ENCODE measurements around the gene AFF3. TPM values are rescaled to one million over a fixed set of nuclear protein-coding genes. Genes with fewer than 3 reads are reported as not detected.

AFF3 gene
- total and polyA plus RNA-seq, 2 donors (not counting 3 experiments of a cell fraction or from before 2014, with no cell fraction given): 0.06 to 0.07 TPM

DNA sequence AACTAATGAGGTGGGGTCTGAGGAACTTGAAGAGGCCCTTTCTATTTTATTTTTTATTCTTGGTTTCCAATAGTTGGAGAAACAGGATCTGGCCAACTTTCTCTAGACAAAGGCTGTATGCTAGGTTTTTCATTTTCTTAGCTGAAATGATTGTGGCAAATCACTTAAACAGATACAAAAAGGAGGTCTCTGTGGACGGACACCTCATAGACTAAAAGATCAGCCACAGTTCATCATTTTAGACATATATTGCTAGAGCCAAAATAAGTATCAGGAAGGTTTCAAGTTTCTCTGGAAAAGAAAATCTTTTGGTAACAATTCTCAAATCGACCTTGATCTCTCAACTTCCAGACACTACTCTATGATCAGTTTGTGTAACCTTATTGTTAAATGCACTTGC lies 428.0 kb downstream of the AFF3 start:
- dilution Hi-C loops (cut with MboI; ENCODE audit: extremely low pct_ligation_motif_present, low sequenced_read_pairs): no loop called here
- BruUV-seq (replicated peaks): no TSS peak
- H3K79me2 ChIP-seq (ENCODE audit: control insufficient read depth, insufficient read depth, low read length): no peaks in the 10 kb centered on the region
- no peaks in the 10 kb centered on the region for H3K9me1 ChIP-seq (replicated peaks; ENCODE audit: control insufficient read depth, extremely low read depth, insufficient read depth, low read length)
- H3K27ac ChIP-seq (ENCODE audit: insufficient read depth, low read depth, low read length): no peak overlapping the region
- no peaks in the 10 kb centered on the region for H3K9me3 ChIP-seq (replicated peaks; ENCODE audit: control insufficient read depth, insufficient read depth, low read length)
- intact Hi-C loops (cut with micrococcal nuclease): no loop called here
- CTCF ChIA-PET: interaction anchor here (1.2 kb wide), 1 partner anchor 667 kb away, joined by 3 read pairs; no protein-coding TSS in a partner anchor
- no peaks in the 10 kb centered on the region for H3K27me3 ChIP-seq (ENCODE audit: control insufficient read depth in 2 of 2, insufficient read depth in 2 of 2, low read length in 2 of 2)
- POLR2A ChIA-PET: no interaction called here
- no peak overlapping the region for H3K4me2 ChIP-seq (ENCODE audit: insufficient read depth, low read length)
- no peaks in the 10 kb centered on the region for H4K20me1 ChIP-seq (replicated peaks; ENCODE audit: control insufficient read depth, extremely low read depth, insufficient read depth, low read length)
- H3K4me1 ChIP-seq (ENCODE audit: control insufficient read depth, extremely low read depth, insufficient read depth, low read length): no peaks in the 10 kb centered on the region
- no peak for TF ChIP-seq EZH2 (IDR thresholded peaks at IDR 0.05; ENCODE audit: borderline replicate concordance, low read depth, low read length, severe bottlenecking)
- TF ChIP-seq MYC (IDR thresholded peaks at IDR 0.05; ENCODE audit: low read depth, low read length): no peak
- no peak for TF ChIP-seq MAX (IDR thresholded peaks at IDR 0.05; ENCODE audit: insufficient read depth, insufficient read length)
- no peak for TF ChIP-seq GATA2 (IDR thresholded peaks at IDR 0.05; ENCODE audit: insufficient read depth, insufficient read length, low read depth, low read length)
- no peak for TF ChIP-seq POLR2A (IDR thresholded peaks at IDR 0.05; ENCODE audit: low read depth, low read length)
- H3K36me3 ChIP-seq (ENCODE audit: control insufficient read depth in 2 of 2, extremely low read depth in 1 of 2, insufficient read depth in 2 of 2, low read length in 2 of 2): no peaks in the 10 kb centered on the region
- H3K9ac ChIP-seq (replicated peaks; ENCODE audit: extremely low read depth, insufficient read depth, low read length): no peak overlapping the region
- no peak overlapping the region for H3K4me3 ChIP-seq (replicated peaks in 1 of 3; ENCODE audit: insufficient read depth in 1 of 3, low read depth in 1 of 3, low read length in 3 of 3)
- DNase-seq (ENCODE audit: low read depth, low spot score): no peak
- no peak for FAIRE-seq
- no peak overlapping the region for H2AFZ ChIP-seq (ENCODE audit: low read depth, low read length)

GRCh38 chr2:99711144-99711543 lies 431.2 kb downstream of the AFF3 start:
- H4K20me1 ChIP-seq (replicated peaks; ENCODE audit: control insufficient read depth, extremely low read depth, insufficient read depth, low read length): no peaks in the 10 kb centered on the region
- intact Hi-C loops (cut with micrococcal nuclease): no loop called here
- no peaks in the 10 kb centered on the region for H3K4me1 ChIP-seq (ENCODE audit: control insufficient read depth, extremely low read depth, insufficient read depth, low read length)
- DNase-seq (ENCODE audit: low read depth, low spot score) (no peak), FAIRE-seq (no peak)
- H3K79me2 ChIP-seq (ENCODE audit: control insufficient read depth, insufficient read depth, low read length): no peaks in the 10 kb centered on the region
- no TSS peak for BruUV-seq (replicated peaks)
- H2AFZ ChIP-seq (ENCODE audit: low read depth, low read length): no peak overlapping the region
- no peak overlapping the region for H3K4me2 ChIP-seq (ENCODE audit: insufficient read depth, low read length)
- no peak overlapping the region for H3K27ac ChIP-seq (ENCODE audit: insufficient read depth, low read depth, low read length)
- POLR2A ChIA-PET: no interaction called here
- H3K36me3 ChIP-seq (ENCODE audit: control insufficient read depth in 2 of 2, extremely low read depth in 1 of 2, insufficient read depth in 2 of 2, low read length in 2 of 2): no peaks in the 10 kb centered on the region
- no peak for TF ChIP-seq POLR2AphosphoS5 (IDR thresholded peaks at IDR 0.05; ENCODE audit: insufficient read depth, low read depth, low read length)
- no peak for TF ChIP-seq POLR2A (IDR thresholded peaks at IDR 0.05; ENCODE audit: low read depth, low read length)
- no peak for TF ChIP-seq MAX (IDR thresholded peaks at IDR 0.05; ENCODE audit: insufficient read depth, insufficient read length)
- no peak for TF ChIP-seq FOS (IDR thresholded peaks at IDR 0.05; ENCODE audit: borderline replicate concordance, insufficient read depth, low read length)
- no peak for TF ChIP-seq EZH2 (IDR thresholded peaks at IDR 0.05; ENCODE audit: borderline replicate concordance, low read depth, low read length, severe bottlenecking)
- TF ChIP-seq MYC (IDR thresholded peaks at IDR 0.05; ENCODE audit: low read depth, low read length): no peak
- TF ChIP-seq GATA2 (IDR thresholded peaks at IDR 0.05; ENCODE audit: insufficient read depth, insufficient read length, low read depth, low read length): no peak
- TF ChIP-seq JUN (IDR thresholded peaks at IDR 0.05; ENCODE audit: borderline replicate concordance, insufficient read depth, insufficient read length, low read depth): no peak
- TF ChIP-seq, protein P1, sequence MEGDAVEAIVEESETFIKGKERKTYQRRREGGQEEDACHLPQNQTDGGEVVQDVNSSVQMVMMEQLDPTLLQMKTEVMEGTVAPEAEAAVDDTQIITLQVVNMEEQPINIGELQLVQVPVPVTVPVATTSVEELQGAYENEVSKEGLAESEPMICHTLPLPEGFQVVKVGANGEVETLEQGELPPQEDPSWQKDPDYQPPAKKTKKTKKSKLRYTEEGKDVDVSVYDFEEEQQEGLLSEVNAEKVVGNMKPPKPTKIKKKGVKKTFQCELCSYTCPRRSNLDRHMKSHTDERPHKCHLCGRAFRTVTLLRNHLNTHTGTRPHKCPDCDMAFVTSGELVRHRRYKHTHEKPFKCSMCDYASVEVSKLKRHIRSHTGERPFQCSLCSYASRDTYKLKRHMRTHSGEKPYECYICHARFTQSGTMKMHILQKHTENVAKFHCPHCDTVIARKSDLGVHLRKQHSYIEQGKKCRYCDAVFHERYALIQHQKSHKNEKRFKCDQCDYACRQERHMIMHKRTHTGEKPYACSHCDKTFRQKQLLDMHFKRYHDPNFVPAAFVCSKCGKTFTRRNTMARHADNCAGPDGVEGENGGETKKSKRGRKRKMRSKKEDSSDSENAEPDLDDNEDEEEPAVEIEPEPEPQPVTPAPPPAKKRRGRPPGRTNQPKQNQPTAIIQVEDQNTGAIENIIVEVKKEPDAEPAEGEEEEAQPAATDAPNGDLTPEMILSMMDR (IDR thresholded peaks at IDR 0.05; ENCODE audit: extremely low read depth in 1 of 2, insufficient read depth in 1 of 2, low read depth in 1 of 2, low read length in 2 of 2): no peak
- H3K9ac ChIP-seq (replicated peaks; ENCODE audit: extremely low read depth, insufficient read depth, low read length): no peak overlapping the region
- no peaks in the 10 kb centered on the region for H3K27me3 ChIP-seq (ENCODE audit: control insufficient read depth in 2 of 2, insufficient read depth in 2 of 2, low read length in 2 of 2)
- CTCF ChIA-PET: no interaction called here
- dilution Hi-C loops (cut with MboI; ENCODE audit: extremely low pct_ligation_motif_present, low sequenced_read_pairs): no loop called here
- H3K4me3 ChIP-seq (replicated peaks in 1 of 3; ENCODE audit: insufficient read depth in 1 of 3, low read depth in 1 of 3, low read length in 3 of 3): no peak overlapping the region
- H3K9me1 ChIP-seq (replicated peaks; ENCODE audit: control insufficient read depth, extremely low read depth, insufficient read depth, low read length): no peaks in the 10 kb centered on the region
- H3K9me3 ChIP-seq (replicated peaks; ENCODE audit: control insufficient read depth, insufficient read depth, low read length): no peaks in the 10 kb centered on the region
